Measurements from ENCODE around the gene WDR70.
"Not testable (repeated sequence)": the region's sequence is repeated elsewhere in the genome, so short reads cannot be mapped to it uniquely, and the experiment has no call there.

- TF ChIP-seq, protein P1, sequence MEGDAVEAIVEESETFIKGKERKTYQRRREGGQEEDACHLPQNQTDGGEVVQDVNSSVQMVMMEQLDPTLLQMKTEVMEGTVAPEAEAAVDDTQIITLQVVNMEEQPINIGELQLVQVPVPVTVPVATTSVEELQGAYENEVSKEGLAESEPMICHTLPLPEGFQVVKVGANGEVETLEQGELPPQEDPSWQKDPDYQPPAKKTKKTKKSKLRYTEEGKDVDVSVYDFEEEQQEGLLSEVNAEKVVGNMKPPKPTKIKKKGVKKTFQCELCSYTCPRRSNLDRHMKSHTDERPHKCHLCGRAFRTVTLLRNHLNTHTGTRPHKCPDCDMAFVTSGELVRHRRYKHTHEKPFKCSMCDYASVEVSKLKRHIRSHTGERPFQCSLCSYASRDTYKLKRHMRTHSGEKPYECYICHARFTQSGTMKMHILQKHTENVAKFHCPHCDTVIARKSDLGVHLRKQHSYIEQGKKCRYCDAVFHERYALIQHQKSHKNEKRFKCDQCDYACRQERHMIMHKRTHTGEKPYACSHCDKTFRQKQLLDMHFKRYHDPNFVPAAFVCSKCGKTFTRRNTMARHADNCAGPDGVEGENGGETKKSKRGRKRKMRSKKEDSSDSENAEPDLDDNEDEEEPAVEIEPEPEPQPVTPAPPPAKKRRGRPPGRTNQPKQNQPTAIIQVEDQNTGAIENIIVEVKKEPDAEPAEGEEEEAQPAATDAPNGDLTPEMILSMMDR (conservative IDR thresholded peaks at IDR 0.05; ENCODE audit: low read length), result not testable (repeated sequence)
- not testable (repeated sequence) for TF ChIP-seq EZH2phosphoT487 (IDR thresholded peaks at IDR 0.05; ENCODE audit: borderline replicate concordance)
Measured at GRCh38 chr5:37679326-37679725, 300.2 kb downstream of the WDR70 start.

Measured in Loucy (cell line).